GM19035 (cell line): ENCODE results near the gene RAMACL.

ENCODE experiments used
- ATAC-seq: cut with Tn5 transposase; IDR thresholded peaks from one replicate; pipeline ENCODE4 v1.9.1; 2021; ENCODE audit not compliant: unreplicated experiment

The RAMACL gene

GRCh38 chr6:166580076-166581050, 6.1 kb downstream of the RAMACL start:
- no peak for ATAC-seq

- no peak for ATAC-seq
These were observed 7.1 kb downstream of the RAMACL start for GRCh38 chr6:166579237-166579850.

GRCh38 chr6:166578536-166579236, 7.8 kb downstream of the RAMACL start:
- no peak for ATAC-seq

- ATAC-seq: no peak
These were observed 11.3 kb downstream of the RAMACL start for GRCh38 chr6:166575205-166575604.

- no peak for ATAC-seq
These were observed 12.8 kb downstream of the RAMACL start for GRCh38 chr6:166573511-166574216.

- ATAC-seq: no peak
These were observed 13.9 kb downstream of the RAMACL start for GRCh38 chr6:166572370-166573261.

- no peak for ATAC-seq
These were observed 15.4 kb downstream of the RAMACL start for GRCh38 chr6:166570929-166571713.

GRCh38 chr6:166569206-166569605, 17.3 kb downstream of the RAMACL start:
- ATAC-seq: no peak

GRCh38 chr6:166567813-166568212, 18.7 kb downstream of the RAMACL start:
- ATAC-seq: no peak

GRCh38 chr6:166567107-166567506, 19.4 kb downstream of the RAMACL start:
- no peak for ATAC-seq

GRCh38 chr6:166566026-166567011, 20.2 kb downstream of the RAMACL start:
- ATAC-seq: no peak

- no peak for ATAC-seq
These were observed 21.2 kb downstream of the RAMACL start for GRCh38 chr6:166565084-166565967.

- ATAC-seq: no peak
These were observed 22.7 kb downstream of the RAMACL start for GRCh38 chr6:166563805-166564204.

GRCh38 chr6:166563200-166563599, 23.3 kb downstream of the RAMACL start:
- no peak for ATAC-seq

GRCh38 chr6:166562726-166563125, 23.8 kb downstream of the RAMACL start:
- ATAC-seq: no peak

- ATAC-seq: no peak
These were observed 24.6 kb downstream of the RAMACL start for GRCh38 chr6:166561771-166562359.

- no peak for ATAC-seq
These were observed 26.3 kb downstream of the RAMACL start for GRCh38 chr6:166560222-166560621.
